Measurements from ENCODE around the gene OXNAD1.

OXNAD1 gene

GRCh38 chr3:16252988-16253387 is 12.0 kb upstream of the OXNAD1 start:
- H3K27me3 ChIP-seq (replicated peaks) = no peaks in the 10 kb centered on the region
- in situ Hi-C loops (cut with HindIII; ENCODE audit: low pct_ligation_motif_present, low sequenced_read_pairs) = no loop called here
- no peaks in the 10 kb centered on the region for H3K36me3 ChIP-seq (replicated peaks)
- no peak overlapping the region for H3K27ac ChIP-seq
- no peak for DNase-seq
- TF ChIP-seq, protein P1, sequence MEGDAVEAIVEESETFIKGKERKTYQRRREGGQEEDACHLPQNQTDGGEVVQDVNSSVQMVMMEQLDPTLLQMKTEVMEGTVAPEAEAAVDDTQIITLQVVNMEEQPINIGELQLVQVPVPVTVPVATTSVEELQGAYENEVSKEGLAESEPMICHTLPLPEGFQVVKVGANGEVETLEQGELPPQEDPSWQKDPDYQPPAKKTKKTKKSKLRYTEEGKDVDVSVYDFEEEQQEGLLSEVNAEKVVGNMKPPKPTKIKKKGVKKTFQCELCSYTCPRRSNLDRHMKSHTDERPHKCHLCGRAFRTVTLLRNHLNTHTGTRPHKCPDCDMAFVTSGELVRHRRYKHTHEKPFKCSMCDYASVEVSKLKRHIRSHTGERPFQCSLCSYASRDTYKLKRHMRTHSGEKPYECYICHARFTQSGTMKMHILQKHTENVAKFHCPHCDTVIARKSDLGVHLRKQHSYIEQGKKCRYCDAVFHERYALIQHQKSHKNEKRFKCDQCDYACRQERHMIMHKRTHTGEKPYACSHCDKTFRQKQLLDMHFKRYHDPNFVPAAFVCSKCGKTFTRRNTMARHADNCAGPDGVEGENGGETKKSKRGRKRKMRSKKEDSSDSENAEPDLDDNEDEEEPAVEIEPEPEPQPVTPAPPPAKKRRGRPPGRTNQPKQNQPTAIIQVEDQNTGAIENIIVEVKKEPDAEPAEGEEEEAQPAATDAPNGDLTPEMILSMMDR (IDR thresholded peaks at IDR 0.05; ENCODE audit: low read depth, low read length, missing control alignments) = no peak
- H3K4me3 ChIP-seq (ENCODE audit: low read depth, low read length) = no peak overlapping the region

- TF ChIP-seq, protein P1 (IDR thresholded peaks at IDR 0.05; ENCODE audit: low read depth, low read length, missing control alignments) = no peak
- no peak overlapping the region for H3K27ac ChIP-seq
- H3K4me3 ChIP-seq (ENCODE audit: low read depth, low read length) = no peak overlapping the region
- DNase-seq = no peak
- in situ Hi-C loops (cut with HindIII; ENCODE audit: low pct_ligation_motif_present, low sequenced_read_pairs) = no loop called here
- no peaks in the 10 kb centered on the region for H3K27me3 ChIP-seq (replicated peaks)
- no peaks in the 10 kb centered on the region for H3K36me3 ChIP-seq (replicated peaks)
Observed at GRCh38 chr3:16253601-16254000, 11.4 kb upstream of the OXNAD1 start.

GRCh38 chr3:16254916-16255315 is 10.1 kb upstream of the OXNAD1 start:
- Histone ChIP-seq H3K4me3 (ENCODE audit: low read depth, low read length) (no peak overlapping the region), H3K36me3 (replicated peaks) (no peaks in the 10 kb centered on the region), H3K27ac (no peak overlapping the region), H3K27me3 (replicated peaks) (no peaks in the 10 kb centered on the region)
- no peak for DNase-seq
- in situ Hi-C loops (cut with HindIII; ENCODE audit: low pct_ligation_motif_present, low sequenced_read_pairs) = no loop called here
- TF ChIP-seq, protein P1 (IDR thresholded peaks at IDR 0.05; ENCODE audit: low read depth, low read length, missing control alignments) = no peak

GRCh38 chr3:16255326-16255725 is 9.7 kb upstream of the OXNAD1 start:
- DNase-seq = no peak
- Histone ChIP-seq H3K27ac (no peak overlapping the region), H3K36me3 (replicated peaks) (peaks cover under 1% of the 10 kb centered on the region), H3K4me3 (ENCODE audit: low read depth, low read length) (no peak overlapping the region), H3K27me3 (replicated peaks) (no peaks in the 10 kb centered on the region)
- in situ Hi-C loops (cut with HindIII; ENCODE audit: low pct_ligation_motif_present, low sequenced_read_pairs) = no loop called here
- TF ChIP-seq, protein P1 (IDR thresholded peaks at IDR 0.05; ENCODE audit: low read depth, low read length, missing control alignments) = no peak

DNA sequence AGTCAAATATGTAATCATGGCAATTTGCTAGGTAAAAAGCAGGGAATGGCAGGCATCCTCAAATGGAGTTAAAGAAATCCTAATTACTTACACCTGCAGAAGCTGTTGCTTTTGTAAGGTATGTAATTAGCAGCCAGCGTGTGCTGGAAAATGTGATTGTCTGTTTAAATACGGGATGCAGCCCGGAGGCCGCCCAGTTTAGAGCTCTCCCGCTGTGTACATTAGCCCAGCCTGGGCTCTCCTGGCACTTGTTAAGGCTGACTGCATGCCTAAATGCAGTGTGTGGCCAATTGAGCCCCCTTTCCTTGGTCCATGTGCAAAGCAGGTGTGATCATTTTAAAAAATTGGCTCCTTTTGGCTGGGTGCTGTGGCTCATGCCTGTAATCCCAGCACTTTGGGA is 9.3 kb upstream of the OXNAD1 start:
- Histone ChIP-seq H3K4me3 (ENCODE audit: low read depth, low read length) (no peak overlapping the region), H3K27ac (no peak overlapping the region), H3K36me3 (replicated peaks) (peaks cover 3% of the 10 kb centered on the region), H3K27me3 (replicated peaks) (no peaks in the 10 kb centered on the region)
- in situ Hi-C loops (cut with HindIII; ENCODE audit: low pct_ligation_motif_present, low sequenced_read_pairs) = no loop called here
- TF ChIP-seq, protein P1 (IDR thresholded peaks at IDR 0.05; ENCODE audit: low read depth, low read length, missing control alignments) = no peak
- no peak for DNase-seq

DNA sequence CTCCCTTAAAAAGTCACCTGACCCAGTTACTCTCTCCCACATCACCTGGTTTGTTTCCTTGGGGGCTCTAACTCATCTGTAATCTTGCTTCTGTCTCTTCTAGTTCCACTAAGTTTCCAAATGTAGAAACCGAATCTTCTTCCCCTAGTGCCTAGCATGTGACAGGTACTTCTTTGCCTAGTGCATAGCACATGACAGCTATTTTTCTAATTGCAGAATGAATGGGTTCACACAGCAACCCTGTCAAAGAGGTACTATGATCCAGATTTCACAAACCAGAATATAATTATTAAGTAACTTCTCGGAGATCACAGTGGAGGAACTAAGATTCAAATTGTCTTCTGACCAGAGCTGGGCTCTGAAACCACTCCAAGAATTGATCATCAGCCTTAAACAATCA is 7.7 kb upstream of the OXNAD1 start:
- Histone ChIP-seq H3K27me3 (replicated peaks) (no peaks in the 10 kb centered on the region), H3K4me3 (ENCODE audit: low read depth, low read length) (no peak overlapping the region), H3K27ac (no peak overlapping the region), H3K36me3 (replicated peaks) (peaks cover 6% of the 10 kb centered on the region)
- in situ Hi-C loops (cut with HindIII; ENCODE audit: low pct_ligation_motif_present, low sequenced_read_pairs) = no loop called here
- DNase-seq = no peak
- TF ChIP-seq, protein P1 (IDR thresholded peaks at IDR 0.05; ENCODE audit: low read depth, low read length, missing control alignments) = no peak
